HT1080 (cell line): ENCODE results near the gene CYTH1. TPM values are rescaled to one million over a fixed set of nuclear protein-coding genes. Genes with fewer than 3 reads are reported as not detected.

ENCODE experiments used
- DNase-seq: peaks from one replicate; pipeline ENCODE4 v3.0.0-alpha.2; 2015; ENCODE audit warnings: low read depth
- total RNA-seq: library from RNA; depleted of rRNA; stranded (reverse); fragments of >200 nt; shearing (Covaris generic); gene quantifications from 2 replicates; pipeline ENCODE4 v1.2.3, GENCODE V29; 2014

CYTH1 gene
- total RNA-seq, 1 experiment from 2014 or later: 13.4 TPM

DNA sequence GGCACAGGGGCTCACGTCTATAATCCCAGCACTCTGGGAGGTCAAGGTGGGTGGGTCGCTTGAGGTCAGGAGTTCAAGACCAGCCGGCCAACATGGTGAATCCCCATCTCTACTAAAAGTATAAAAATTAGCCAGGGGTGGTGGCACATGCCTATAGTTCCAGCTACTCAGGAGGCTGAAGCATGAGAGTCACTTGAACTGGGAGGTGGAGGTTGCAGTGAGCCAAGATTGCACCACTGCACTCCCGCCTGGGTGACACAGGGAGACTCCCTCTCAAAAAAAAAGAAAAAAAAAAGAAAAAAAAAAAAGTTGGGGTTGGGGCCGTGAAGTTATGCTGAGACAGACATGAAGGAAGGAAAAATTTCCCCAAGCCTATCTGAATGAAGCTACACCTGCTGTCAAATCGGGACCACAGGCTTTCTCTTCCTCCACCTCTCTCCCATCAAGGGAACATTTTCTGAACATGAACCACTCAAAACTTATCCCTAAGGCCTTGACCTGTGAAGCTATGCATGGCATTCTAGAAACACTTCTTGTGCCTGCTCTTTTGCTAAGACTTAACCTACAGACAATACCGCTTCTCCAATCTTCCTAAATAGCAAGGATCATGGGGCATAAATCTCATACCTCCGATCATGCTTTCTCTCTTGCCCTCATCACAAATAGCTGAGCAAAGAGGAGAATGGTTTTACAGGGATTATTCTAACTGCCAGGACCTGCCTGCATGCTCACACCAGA lies 88.6 kb downstream of the CYTH1 start:
- no peak for DNase-seq

DNA sequence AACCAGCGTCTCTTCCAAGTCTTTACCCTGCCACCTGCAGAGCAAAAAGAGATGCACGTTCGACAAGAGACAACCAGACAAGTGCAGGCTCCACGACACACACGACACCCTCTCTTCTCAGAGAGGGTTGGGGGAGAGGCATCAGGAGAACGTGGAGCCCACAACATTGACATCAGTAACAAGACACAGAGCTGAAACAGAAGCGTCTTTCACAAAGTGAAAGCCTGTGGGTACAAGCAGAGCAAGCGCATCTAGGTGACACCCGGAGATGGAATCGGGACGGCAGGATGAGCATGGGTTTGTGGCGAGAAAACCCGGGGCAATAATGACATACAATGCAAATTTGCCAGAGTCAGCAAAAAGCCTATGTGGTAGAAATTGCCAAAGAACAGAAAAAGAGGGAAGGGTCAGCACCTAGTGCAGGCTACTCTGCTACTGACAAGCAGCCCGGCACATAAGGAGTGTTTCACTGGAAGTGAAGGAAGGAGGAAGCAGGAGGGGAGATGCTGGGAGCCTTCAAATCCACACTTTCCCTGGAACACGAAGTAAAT lies 89.5 kb downstream of the CYTH1 start:
- no peak for DNase-seq

DNA sequence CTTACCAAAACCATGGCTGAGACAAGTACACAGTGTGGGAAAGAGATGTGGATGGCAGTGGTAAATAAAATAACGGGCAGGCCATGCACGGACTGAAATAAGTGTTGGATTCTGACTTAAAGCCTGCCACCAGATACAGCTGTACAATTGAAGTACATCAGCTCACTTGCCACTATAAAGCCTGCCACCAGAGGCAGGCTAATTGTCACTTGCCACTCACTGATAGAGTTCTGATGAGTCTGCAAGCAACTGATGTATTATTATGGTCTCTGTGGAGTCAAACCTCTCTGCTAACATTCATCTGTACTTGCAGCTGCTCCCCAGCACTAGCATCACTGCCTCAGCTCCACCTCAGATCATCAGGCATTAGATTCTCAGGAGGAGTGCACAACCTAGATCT lies 93.0 kb downstream of the CYTH1 start:
- DNase-seq: no peak

DNA sequence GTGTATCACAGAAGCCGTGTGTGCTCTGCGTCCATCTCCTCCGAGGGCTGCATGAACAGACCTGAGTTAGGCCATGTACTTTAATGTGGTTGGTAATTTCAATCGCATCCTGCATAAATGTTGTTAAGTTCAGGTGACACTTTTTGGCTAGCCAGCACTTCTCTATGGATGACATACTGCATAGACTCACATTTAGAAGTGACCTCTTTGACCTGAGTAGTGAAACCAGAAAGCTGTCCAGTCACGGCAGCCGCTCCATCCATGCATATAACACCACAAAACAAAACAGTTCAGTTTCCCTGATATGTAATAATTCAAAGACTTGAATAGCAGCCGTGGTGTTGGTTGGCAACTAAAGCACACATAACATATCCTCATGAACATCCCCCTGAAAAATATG lies 94.1 kb downstream of the CYTH1 start:
- DNase-seq: no peak

DNA sequence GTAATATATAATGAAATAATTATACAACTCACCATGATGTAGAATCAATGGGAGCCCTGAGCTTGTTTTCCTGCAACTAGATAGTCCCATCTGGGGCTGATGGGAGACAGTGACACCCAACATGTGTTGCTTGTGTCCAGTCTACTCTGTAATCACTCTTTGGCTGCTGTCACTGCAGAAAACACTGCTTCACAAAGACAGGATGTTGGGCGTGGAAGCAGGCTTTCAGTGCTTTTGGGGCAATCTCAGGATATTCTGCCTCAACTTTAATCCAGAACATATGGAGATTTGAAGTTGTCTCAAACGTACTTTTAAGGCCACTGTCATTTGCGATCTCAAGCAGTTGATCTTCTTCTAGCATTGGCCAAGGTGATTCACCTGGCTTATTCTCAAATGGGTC lies 94.9 kb downstream of the CYTH1 start:
- no peak for DNase-seq

DNA sequence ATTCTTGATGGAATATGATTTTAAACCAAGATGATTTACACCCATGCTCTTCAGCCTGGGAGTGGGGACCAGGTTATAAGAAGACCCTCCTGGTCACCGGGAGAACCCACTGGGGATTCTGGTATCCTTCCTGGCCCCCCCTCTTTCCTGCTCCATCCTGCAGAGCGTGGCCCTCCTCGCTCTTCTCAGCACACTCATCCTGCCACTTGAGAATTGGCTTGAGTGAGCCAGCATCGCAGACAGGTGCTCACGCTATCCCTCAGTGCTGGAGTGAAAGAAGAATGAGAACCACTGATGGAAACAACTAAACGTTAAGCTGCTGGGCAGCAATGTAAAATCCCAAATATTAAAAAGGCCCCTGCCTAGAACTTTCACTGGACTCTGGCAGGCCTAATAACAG lies 98.0 kb downstream of the CYTH1 start:
- no peak for DNase-seq

DNA sequence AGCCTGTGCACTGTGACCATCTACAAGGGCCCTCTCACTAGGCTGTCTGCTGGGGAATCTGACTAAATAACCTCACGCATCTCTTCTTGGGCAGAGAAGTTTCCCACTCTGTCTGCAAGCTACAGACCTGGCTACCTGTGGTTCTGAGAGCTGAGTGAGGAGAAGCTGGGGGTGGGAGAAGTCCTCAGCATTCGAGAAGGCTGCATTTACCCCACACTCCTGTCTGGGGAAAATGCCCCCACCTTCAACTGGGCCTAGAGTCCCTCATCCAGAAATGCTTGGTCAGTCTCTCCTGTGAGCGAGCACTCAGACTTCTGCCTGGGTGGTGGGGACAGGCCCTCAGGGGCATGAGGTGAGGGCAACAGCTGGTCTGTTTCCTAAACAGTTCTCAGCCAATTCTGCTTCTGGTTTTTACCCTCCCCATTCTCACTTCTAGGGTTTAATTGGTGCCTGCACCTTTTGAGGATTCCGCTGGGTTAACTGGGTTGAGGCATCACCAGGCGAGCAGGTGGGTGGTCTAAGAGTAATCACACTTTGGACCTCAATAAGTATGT lies 98.6 kb downstream of the CYTH1 start:
- DNase-seq: no peak

DNA sequence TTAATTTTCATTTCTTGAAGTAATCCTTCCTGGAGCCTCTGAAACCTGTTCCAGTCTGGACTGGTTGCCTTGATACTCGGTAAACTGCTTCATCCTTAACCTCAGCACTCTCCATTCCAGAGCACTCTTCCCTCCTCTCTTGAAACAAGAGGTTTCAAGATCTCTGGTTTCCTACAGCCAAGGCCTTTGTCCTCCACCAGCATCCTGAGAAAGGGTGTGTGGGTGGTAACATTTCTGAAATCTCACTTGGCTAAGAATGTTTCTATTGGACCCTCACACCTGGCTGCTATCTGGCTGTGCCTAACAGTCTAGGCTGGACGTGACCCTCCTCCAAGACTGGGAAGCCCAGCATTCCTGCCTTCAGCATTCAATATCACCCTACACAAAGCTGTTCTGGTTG lies 99.7 kb downstream of the CYTH1 start:
- no peak for DNase-seq

DNA sequence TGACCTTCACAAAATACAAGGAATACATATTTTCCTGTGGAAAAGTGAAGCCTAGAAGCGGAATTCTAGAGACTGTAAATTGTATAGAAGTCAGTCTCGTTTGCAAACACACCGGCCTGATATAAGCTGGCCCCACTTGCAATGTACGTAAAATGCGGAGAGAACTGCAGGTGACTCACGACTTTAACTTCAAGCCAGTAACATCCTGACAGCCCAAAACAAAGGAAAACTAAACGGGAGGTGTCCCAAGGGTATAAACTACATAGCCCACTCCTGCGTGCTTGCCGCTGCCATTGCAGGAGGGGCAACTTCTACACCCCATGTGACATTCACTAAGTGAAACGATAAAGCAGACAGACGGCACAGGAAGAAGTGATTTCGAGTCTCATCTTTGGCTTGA lies 101.6 kb downstream of the CYTH1 start:
- DNase-seq: peak; percentile 55

DNA sequence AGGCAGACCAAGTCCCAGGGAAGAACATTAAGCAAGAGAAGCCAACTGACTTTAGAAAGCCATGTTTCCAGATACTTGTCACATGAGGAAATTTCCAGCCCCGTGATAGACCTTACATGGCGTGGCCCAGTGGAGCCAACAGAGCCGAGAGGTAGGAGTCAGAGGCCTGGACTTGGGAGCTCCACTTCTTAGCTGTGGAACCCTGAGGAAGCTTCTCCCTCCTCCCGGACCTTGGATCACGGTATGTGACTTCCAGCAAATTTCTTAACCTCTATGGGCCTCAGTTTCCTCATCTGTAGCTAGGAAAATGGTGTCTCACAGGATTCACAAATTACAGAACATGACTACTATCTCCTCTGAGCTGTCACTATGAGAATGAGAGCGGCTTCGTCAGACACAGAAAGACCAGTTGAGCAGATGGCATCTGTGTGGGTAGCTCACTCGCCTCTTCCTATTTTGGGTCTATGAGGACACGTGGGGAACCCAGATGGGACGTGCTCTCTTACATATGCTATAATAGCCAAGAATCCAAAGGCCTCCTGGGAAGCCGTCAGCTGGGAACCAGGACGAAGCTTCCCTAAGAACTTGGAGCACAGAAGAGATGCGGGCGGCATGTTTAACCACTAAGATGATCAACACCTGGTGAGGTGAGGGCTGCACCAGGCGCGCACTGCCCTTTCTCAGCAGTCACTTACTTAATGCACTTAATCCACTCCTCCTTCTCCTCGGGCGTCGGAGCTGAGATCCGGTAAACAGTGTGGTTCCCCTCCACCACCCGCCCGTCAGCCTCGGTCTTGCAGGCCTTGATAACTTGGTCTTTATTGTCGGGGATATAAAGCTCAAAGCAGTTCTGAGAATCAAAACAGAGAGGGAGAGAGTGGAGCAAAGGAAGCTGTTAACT lies 102.3 kb downstream of the CYTH1 start:
- DNase-seq: no peak

DNA sequence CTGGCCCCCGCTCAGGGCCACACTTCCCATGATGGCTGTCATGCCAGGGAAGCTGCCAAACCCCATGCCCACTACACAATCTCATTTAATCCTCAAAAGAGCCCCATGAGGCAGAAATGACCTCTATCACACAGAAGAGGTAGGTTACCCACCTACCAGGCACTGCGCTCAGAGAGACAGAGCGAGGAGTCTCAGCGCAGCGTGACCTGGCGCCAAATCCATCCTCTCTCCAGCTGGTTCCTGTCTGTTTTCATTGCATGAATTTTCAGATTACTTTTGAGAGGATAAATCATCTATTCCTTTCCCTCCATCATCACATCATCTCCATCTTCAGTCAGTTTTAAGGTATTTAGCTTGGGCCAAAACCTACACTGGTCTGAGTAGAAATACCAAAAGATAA lies 103.4 kb downstream of the CYTH1 start:
- DNase-seq: no peak

DNA sequence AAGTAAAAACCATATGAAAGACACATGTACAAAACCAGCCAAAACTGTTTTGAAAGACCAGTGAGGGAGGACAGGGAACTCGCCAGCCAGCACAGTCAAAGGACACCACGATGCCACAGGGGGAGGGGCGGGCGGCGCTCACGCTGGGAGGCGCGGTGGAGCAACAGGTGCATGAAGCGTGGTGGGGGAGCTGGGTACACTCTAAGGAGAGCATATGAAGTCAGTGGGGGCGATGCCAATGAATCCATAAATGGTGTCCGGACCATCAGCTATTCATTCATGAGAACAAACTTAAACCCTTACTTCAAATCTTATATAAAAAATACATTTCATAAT lies 103.9 kb downstream of the CYTH1 start:
- DNase-seq: no peak

DNA sequence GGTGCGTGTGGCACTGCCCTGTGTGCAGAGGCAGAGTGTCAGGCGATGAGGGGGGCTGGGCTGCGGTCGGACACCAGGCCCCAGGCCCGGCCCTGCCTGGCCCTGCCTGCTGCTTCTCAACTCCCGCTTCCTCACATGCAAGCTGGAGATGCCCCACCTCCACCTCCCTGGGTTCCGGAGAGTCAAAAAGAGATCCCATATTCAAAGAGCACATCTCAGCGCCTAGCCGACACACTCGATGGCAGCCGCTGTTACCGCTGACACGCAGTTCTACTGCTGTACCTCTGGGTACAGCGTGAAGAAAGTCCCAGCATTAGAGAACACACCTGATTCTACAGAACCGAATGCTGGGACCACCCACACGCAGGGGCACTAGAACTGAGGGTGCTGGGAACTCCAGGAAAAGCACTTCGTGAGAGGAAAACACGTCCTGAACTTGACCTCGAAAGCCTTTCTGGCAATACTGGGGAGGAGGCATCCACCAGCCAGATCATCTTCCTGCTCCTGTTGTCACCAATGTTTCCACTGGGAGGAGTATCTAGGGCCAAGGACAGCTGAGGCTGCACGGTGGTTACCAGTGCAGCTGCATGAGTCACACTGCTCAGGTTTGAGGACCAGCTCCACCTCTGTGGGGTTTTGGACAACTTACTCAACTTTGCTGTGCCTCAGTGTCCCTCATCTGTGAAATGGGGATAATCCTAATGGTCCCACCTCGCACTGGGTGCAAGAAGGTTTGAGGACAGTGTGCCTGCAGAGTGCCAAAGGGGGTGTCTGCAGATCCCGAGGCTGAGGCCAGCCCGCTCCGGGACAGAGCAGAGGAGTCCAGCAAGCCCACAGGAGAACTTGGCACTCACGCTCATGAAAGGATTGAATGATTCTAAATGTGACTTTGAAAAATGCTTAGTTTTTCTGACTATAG lies 104.5 kb downstream of the CYTH1 start:
- peak; percentile 23 for DNase-seq

DNA sequence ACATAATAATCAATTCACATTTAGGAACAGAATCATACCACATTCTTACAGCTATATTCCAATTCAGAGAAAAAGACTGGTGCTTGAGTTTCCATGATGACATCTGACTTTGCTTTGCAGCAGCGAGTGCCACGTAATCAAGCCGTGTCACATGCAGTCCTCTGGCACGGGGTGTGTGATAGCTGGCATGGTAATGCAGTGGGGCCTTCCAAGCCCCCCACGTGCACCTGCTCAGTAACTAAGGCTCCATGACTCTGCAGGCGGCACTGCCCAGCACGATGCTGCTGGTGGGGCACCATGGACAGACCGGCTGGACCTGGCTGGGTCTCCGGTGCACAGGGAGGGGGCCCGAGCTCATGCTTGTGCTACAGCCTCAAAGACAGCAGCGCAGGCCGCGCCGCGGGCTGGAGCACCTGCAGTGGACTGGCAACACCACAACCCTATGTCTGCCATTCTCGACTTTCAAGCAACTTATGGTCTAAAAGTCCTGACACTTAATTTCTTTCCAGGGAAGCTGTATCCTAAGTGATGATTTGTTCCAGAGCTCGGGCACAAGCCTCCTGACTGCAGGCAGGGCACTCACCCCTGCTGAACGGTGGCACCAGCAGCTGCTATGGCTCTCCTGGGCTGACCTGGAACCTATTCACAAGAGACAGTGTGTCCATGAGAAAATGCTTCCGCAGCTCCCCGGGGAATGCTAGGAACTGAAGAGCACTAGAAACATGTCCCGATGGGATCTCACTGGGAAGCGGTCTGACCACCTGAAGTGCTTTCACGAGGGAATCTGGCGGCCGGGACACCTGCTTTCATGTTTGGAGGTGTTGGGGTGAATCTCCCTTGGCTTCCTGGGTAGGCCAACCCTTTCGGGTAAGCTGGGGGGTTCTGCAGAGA lies 105.4 kb downstream of the CYTH1 start:
- DNase-seq: no peak

DNA sequence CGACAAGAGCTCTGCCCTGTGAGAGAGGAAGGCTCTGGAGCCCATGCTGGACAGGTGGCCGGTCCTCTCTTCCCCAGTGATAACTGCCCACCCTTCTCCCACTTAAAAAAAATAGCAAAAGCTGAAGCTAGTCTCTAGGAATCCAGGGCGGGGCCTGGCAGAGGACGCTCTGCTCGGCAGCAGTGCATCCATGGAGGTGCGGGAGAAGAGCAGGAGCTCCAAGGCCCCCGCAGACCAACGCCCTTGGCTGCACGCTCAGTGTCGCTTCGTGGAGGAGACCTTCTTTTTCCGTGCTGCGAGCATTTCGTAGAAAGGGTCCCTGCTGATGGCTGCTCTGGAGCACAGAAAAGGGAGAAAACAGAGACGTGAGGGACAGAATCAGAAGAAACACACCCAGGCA lies 106.2 kb downstream of the CYTH1 start:
- no peak for DNase-seq

DNA sequence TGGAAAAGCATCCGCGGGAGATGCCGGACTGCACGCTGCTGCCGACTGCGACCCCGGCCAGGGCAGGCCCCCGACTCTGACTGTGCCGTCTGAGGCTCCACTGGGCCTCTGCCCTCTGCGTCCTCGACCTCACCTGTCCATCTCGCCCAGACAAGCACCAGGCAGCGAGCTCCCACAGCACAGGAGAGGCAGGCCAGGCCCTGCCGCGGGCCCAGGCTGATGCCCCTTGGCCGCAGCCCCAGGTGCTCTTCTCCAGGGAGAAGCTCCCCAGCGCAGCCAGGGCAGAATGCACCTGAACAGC lies 106.8 kb downstream of the CYTH1 start:
- no peak for DNase-seq

DNA sequence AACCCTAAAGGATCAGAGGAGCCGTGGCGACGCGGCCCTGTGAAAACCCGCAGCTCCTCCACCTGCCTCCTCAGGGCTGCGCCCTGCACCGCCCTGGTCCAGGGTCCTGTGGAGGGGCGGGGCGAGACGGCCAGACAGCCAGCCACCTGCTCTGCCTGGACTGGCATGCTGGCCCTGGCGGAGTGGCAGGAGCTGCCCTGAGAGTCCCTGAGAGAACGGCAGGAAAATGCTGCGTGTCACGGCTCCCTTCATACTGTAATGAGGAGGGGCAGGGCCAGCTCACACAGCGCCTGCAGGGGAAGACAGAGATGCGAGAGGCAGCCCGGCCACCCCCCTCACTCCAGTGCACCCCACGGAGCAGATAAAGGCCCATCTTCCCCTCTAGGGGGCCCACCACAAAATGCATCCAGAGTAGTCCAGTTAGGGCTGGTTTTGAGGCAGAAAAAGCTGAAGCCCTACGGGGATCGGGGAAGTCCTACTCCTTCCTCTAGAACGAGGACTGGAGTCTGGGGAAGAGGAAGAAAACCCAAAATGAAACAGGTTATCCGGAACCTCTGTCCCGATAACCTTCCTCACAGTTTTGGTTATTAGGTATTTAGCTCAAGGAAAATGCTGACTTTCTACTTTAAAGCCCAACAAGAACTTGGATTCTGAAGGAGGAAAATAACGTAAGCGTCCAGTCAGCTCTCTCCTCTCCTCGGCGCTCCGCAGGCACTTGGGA lies 107.3 kb downstream of the CYTH1 start:
- DNase-seq: no peak

DNA sequence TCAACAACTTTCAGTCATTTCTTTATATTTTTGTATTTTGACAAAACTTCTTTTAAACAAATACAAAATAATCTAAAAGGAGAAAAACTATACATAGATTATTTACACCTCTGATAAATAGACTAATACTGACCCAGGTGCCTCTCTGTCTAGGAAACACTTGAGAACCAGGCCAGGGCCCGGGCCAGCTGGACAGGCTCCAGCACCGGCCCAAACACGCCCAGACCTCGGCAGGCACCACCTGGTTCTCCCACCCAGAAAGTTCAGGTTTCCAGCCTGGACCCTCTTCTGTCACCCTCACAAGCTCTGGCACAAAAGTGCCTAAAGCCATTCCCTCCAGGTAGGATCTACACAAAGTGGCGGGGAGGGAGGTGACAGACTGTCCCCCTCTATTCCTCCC lies 107.9 kb downstream of the CYTH1 start:
- no peak for DNase-seq

DNA sequence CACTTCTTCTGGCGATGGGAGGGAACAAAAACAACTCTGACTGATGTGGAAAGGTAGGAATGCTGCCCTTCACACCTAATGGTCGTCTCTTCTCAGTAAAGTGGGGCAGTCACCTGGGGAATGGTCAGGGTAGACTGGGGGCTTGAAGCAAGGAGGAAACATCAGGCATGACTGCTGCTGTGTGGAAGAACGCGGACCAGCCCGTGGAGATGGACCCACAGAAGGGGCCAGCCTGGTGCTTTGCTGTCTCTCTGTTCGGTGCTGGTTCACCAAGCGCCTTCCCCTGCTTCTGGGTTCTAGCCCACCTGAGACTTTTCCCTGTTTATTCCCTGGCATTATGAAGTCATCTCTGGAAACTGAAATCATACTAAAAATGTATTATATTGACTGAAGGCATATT lies 108.7 kb downstream of the CYTH1 start:
- no peak for DNase-seq

DNA sequence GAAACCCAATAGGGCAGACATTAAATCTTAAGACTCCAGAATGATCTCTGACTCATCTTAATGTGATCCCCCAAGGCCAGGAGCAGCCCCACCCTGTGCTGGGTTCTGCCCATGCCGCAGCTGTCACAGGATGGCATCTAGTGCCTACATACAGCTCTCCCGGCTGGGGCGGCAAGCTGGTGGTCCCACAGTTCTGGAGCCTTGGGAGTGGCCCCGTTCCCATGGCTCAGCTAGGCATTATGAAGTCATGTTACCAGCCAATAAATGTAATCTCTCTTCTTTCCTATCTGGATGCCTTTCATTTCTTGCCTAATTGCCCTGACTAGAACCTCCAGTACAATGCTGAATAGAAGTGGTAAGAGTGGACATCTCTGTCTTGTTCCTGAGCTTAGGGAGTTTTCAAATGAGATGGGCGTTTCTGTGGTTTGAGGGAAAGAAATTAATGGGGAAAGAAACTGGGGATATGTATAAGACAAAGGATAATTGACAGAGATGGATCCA lies 109.2 kb downstream of the CYTH1 start:
- DNase-seq: peak; percentile 40
